ENCODE data around the gene TMEFF1. TPM values are rescaled to one million over a fixed set of nuclear protein-coding genes. Genes with fewer than 3 reads are reported as not detected.
A peak's percentile ranks its signal among the peaks of the same experiment; 100 is the strongest.

TMEFF1 gene
- total RNA-seq, 1 donor from 2014 or later: 103 TPM

- no peak overlapping the region for H3K4me3 Mint-ChIP-seq
- peaks cover 26% of the 10 kb centered on the region for H3K4me1 Mint-ChIP-seq
- Histone ChIP-seq H3F3A (ENCODE audit: low read depth) (peaks cover 9% of the 10 kb centered on the region), H2AFZ (replicated peaks) (no peak overlapping the region), H3K79me2 (ENCODE audit: low read depth) (peaks cover 17% of the 10 kb centered on the region), H3K9me3 (ENCODE audit: low read depth) (no peaks in the 10 kb centered on the region), H3K4me2 (no peak overlapping the region), H3K4me3 (no peak overlapping the region), H3K27me3 (no peaks in the 10 kb centered on the region), H4K20me1 (ENCODE audit: low read depth) (no peaks in the 10 kb centered on the region), H3K27ac (no peak overlapping the region), H3K4me1 (peaks cover 17% of the 10 kb centered on the region), H3K36me3 (no peaks in the 10 kb centered on the region), H3K9ac (no peak overlapping the region)
- H3K27me3 Mint-ChIP-seq (ENCODE audit: insufficient read depth, low read depth): peaks cover 2% of the 10 kb centered on the region
- no peaks in the 10 kb centered on the region for H3K36me3 Mint-ChIP-seq
- H3K9me3 Mint-ChIP-seq: no peaks in the 10 kb centered on the region
- TF ChIP-seq EZH2phosphoT487 (IDR thresholded peaks at IDR 0.05) (no peak), CTCF (IDR thresholded peaks at IDR 0.05) (no peak), EZH2 (IDR thresholded peaks at IDR 0.05) (no peak)
- DNase-seq (ENCODE audit: low spot score): no peak
- H3K27ac Mint-ChIP-seq: no peak overlapping the region
These were observed 4.9 kb upstream of the TMEFF1 start for GRCh38 chr9:100468041-100468440.

- peaks cover 27% of the 10 kb centered on the region for H3K4me1 ChIP-seq
- peak overlapping the region; percentile 5 for H3K27ac ChIP-seq
- Mint-ChIP-seq H3K4me1 (peaks cover 49% of the 10 kb centered on the region), H3K36me3 (peaks cover 13% of the 10 kb centered on the region), H3K4me3 (peak overlapping the region; percentile 87), H3K9me3 (peaks cover 1% of the 10 kb centered on the region), H3K27me3 (ENCODE audit: insufficient read depth, low read depth) (peaks cover 4% of the 10 kb centered on the region), H3K27ac (peak overlapping the region; percentile 87)
- no peaks in the 10 kb centered on the region for H3K36me3 ChIP-seq
- no peak overlapping the region for H2AFZ ChIP-seq (replicated peaks)
- H3K4me2 ChIP-seq: peak overlapping the region; percentile 87
- H3K9ac ChIP-seq: no peak overlapping the region
- H3K4me3 ChIP-seq: peak overlapping the region; percentile 98
- H3K79me2 ChIP-seq (ENCODE audit: low read depth): peaks cover 58% of the 10 kb centered on the region
- peaks cover 30% of the 10 kb centered on the region for H4K20me1 ChIP-seq (ENCODE audit: low read depth)
- H3K9me3 ChIP-seq (ENCODE audit: low read depth): no peaks in the 10 kb centered on the region
- TF ChIP-seq CTCF (IDR thresholded peaks at IDR 0.05) (no peak), EZH2 (IDR thresholded peaks at IDR 0.05) (no peak), EZH2phosphoT487 (IDR thresholded peaks at IDR 0.05) (no peak)
- peak; percentile 6 for DNase-seq (ENCODE audit: low spot score)
- H3F3A ChIP-seq (ENCODE audit: low read depth): peaks cover 23% of the 10 kb centered on the region
- H3K27me3 ChIP-seq: no peaks in the 10 kb centered on the region
These were observed 681 bp upstream of the TMEFF1 start for GRCh38 chr9:100472268-100472667.

- H3K9me3 ChIP-seq (ENCODE audit: low read depth): no peaks in the 10 kb centered on the region
- no peaks in the 10 kb centered on the region for H3K36me3 ChIP-seq
- H3K4me1 Mint-ChIP-seq: peaks cover 48% of the 10 kb centered on the region
- peaks cover 9% of the 10 kb centered on the region for H3K9me3 Mint-ChIP-seq
- DNase-seq (ENCODE audit: low spot score): peak; percentile 80
- peak overlapping the region; percentile 98 for H3K4me3 ChIP-seq
- peak overlapping the region; percentile 87 for H3K4me2 ChIP-seq
- peak overlapping the region; percentile 97 for H3K9ac ChIP-seq
- no peaks in the 10 kb centered on the region for H3K27me3 ChIP-seq
- peak overlapping the region; percentile 96 for H3K4me3 Mint-ChIP-seq
- H3K4me1 ChIP-seq: peaks cover 27% of the 10 kb centered on the region
- H4K20me1 ChIP-seq (ENCODE audit: low read depth): peaks cover 42% of the 10 kb centered on the region
- no peak for TF ChIP-seq EZH2 (IDR thresholded peaks at IDR 0.05)
- no peak for TF ChIP-seq CTCF (IDR thresholded peaks at IDR 0.05)
- TF ChIP-seq EZH2phosphoT487 (IDR thresholded peaks at IDR 0.05): no peak
- peaks cover 70% of the 10 kb centered on the region for H3K79me2 ChIP-seq (ENCODE audit: low read depth)
- peaks cover 4% of the 10 kb centered on the region for H3K27me3 Mint-ChIP-seq (ENCODE audit: insufficient read depth, low read depth)
- peak overlapping the region; percentile 97 for H3K27ac ChIP-seq
- H3K27ac Mint-ChIP-seq: no peak overlapping the region
- peaks cover 23% of the 10 kb centered on the region for H3K36me3 Mint-ChIP-seq
- no peak overlapping the region for H2AFZ ChIP-seq (replicated peaks)
- H3F3A ChIP-seq (ENCODE audit: low read depth): peaks cover 23% of the 10 kb centered on the region
These were observed 530 bp downstream of the TMEFF1 start for GRCh38 chr9:100473276-100474081.
